GM20000 (cell line): Measurements from ENCODE around the gene TMEM97.
"Not testable (repeated sequence)": the region's sequence is repeated elsewhere in the genome, so short reads cannot be mapped to it uniquely, and the experiment has no call there.

Source experiments
- DNase-seq: peaks from one replicate; pipeline ENCODE4 v3.0.0; 2012; ENCODE audit warnings: low spot score
- CTCF ChIP-seq: IDR thresholded peaks from 2 replicates; pipeline ENCODE4 v1.5.1; 2012; ENCODE audit warnings: mild to moderate bottlenecking, control low read depth; ENCODE audit errors: extremely low read depth, missing control alignments

TMEM97 gene

GRCh38 chr17:28279411-28279810, 39.6 kb upstream of the TMEM97 start:
- DNase-seq: no peak
- no peak for TF ChIP-seq CTCF

DNA sequence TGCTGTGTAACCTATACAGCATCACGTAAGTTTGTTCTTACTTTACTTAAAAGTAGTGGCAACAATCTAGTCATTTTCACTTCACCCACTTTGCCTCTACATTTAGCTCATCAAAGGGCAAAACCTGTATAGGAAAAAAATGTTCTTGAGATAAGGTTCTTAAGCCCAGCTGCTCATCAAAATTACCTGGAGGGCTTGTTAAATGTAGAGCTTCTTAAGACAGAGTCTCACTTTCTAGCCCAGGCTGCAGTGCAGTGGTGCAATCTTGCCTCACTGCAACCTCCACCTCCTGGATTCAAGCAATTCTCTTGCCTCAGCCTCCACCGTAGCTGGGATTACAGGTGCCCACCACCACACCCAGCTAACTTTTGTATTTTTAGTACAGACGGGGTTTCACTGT, 38.2 kb upstream of the TMEM97 start:
- DNase-seq: no peak
- TF ChIP-seq CTCF: no peak

DNA sequence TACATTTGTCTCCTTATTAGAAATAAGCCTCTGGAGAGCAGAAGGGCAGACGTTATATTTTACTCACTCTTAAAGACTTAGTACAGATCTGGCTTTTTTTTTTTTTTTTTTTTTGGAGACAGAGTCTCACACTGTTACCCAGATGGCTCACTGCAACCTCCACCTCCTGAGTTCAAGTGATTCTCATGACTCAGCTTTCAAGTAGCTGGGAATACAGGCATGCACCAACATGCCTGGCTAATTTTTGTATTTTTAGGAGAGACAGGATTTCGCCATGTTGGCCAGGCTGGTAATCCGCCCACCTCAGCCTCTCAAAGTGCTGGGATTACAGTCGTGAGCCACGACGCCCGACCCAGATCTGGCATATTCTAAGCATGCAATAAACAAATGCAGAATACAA, 36.4 kb upstream of the TMEM97 start:
- TF ChIP-seq CTCF: no peak
- no peak for DNase-seq

- TF ChIP-seq CTCF: no peak
- no peak for DNase-seq
Observed at GRCh38 chr17:28285965-28286364, 33.0 kb upstream of the TMEM97 start.

GRCh38 chr17:28290703-28291102, 28.3 kb upstream of the TMEM97 start:
- DNase-seq: no peak
- no peak for TF ChIP-seq CTCF

- no peak for DNase-seq
- TF ChIP-seq CTCF: no peak
Observed at GRCh38 chr17:28291780-28292330, 27.1 kb upstream of the TMEM97 start.

DNA sequence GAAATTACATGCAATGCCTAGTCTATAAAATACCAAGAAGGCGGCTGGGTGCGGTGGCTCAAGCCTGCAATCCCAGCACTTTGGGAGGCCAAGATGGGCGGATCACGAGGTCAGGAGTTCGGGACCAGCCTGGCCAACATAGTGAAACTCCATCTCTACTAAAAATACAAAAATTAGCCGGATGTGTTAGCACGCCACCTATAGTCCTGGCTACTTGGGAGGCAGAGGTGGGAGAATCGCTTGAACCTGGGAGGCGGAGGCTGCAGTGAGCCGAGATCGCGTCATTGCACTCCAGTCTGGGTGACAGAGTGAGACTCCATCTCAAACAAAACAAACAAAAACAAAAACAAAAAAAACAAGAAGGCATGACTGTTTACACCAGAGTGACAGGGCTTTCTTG, 26.1 kb upstream of the TMEM97 start:
- not testable (repeated sequence) for DNase-seq

GRCh38 chr17:28293994-28294393, 25.0 kb upstream of the TMEM97 start:
- DNase-seq: no peak
- no peak for TF ChIP-seq CTCF
